Measurements from ENCODE around the gene FOXP2.

DNA sequence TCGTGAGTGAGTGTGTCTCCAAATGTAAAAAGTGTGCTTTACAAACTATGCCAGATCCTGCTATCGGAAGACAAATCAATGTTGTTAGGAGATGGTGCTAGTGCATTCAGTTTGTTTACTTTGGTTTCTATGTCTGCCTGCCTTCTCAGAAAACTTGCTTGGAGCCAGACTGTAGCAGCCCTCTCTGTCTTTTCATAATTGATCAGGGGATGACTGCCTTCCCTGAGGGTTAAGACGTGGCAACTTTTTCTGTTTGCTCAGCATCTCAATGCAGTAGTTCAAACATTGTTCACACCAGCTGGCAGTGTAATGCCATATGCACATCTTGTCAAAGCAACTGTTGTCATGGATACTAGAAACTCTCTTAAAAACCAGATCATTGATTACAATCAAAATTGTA, 118.5 kb downstream of the FOXP2 start:
- TF ChIP-seq, protein P1, sequence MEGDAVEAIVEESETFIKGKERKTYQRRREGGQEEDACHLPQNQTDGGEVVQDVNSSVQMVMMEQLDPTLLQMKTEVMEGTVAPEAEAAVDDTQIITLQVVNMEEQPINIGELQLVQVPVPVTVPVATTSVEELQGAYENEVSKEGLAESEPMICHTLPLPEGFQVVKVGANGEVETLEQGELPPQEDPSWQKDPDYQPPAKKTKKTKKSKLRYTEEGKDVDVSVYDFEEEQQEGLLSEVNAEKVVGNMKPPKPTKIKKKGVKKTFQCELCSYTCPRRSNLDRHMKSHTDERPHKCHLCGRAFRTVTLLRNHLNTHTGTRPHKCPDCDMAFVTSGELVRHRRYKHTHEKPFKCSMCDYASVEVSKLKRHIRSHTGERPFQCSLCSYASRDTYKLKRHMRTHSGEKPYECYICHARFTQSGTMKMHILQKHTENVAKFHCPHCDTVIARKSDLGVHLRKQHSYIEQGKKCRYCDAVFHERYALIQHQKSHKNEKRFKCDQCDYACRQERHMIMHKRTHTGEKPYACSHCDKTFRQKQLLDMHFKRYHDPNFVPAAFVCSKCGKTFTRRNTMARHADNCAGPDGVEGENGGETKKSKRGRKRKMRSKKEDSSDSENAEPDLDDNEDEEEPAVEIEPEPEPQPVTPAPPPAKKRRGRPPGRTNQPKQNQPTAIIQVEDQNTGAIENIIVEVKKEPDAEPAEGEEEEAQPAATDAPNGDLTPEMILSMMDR (IDR thresholded peaks at IDR 0.05): no peak
- no peak for TF ChIP-seq POLR2A (IDR thresholded peaks at IDR 0.05)
